K562 (cell line): ENCODE data around the gene NME4. TPM values are rescaled to one million over a fixed set of nuclear protein-coding genes. Genes with fewer than 3 reads are reported as not detected.

Experiments
- ATAC-seq: fragments of 200-7000 bp; cut with Tn5 transposase; 3 replicates; pipeline ENCODE4 v1.9.1; 2020; ENCODE audit warnings: moderate library complexity
- BruUV-seq: library from RNA; stranded (reverse); fragments of 400-500 nt; replicated peaks from 2 replicates; lab custom pipeline; 2021; lab: Mats Ljungman, UMichigan
- CTCF ChIA-PET: fragments of 300-600 bp; formaldehyde crosslinking; extraction: SDS; loops from one replicate; lab custom pipeline; 2021; ENCODE audit warnings: low intra/inter-chr PET ratio; lab: Yijun Ruan, JAX
- POLR2A ChIA-PET: fragments of 300-600, 350-650 bp; sonication (Branson Sonifier 250); formaldehyde crosslinking; extraction: SDS; loops from one replicate; lab custom pipeline; 2021; ENCODE audit warnings: antibody characterized with exemption, inconsistent platforms; lab: Yijun Ruan, JAX
- DNase-seq, 4 experiments: peaks; one replicate each; pipeline versions ENCODE4 v3.0.0 to v3.0.0-alpha.2; 2011 to 2018; ENCODE audit warnings: low spot score in 3 of 4, mixed read lengths in 3 of 4; ENCODE audit errors: extremely low read depth in 1 of 4
- FAIRE-seq: peaks from 2 replicates; lab custom pipeline; 2011; peaks lifted over from hg19 to GRCh38; lab: Jason Lieb, UNC
- H2AFZ ChIP-seq: 2 replicates; pipeline ENCODE4 v1.6.0; 2011; ENCODE audit warnings: low read depth, low read length, control low read depth, inconsistent platforms
- H3K27ac ChIP-seq: fragments of 200-600 bp; 3 replicates; pipeline ENCODE4 v1.8.0; 2011; ENCODE audit warnings: low read depth, mild to moderate bottlenecking, control low read depth, inconsistent platforms, low read length, moderate library complexity, mixed read lengths; ENCODE audit errors: extremely low read depth
- H3K27me3 ChIP-seq, 2 experiments: fragments of 300-600 bp in 1 of 2; 2 replicates in 1 of 2; 3 replicates in 1 of 2; pipeline versions ENCODE4 v1.6.0 to v1.8.0; 2011; ENCODE audit warnings: inconsistent platforms in 2 of 2, low read length in 2 of 2, mild to moderate bottlenecking in 1 of 2, mixed read lengths in 1 of 2, moderate library complexity in 1 of 2; ENCODE audit not compliant: control insufficient read depth in 2 of 2, insufficient read depth in 2 of 2
- H3K36me3 ChIP-seq: fragments of 300-600 bp; 3 replicates; pipeline ENCODE4 v1.8.0; 2011; ENCODE audit warnings: mild to moderate bottlenecking, low read length, inconsistent platforms; ENCODE audit not compliant: control insufficient read depth, insufficient read depth
- H3K4me1 ChIP-seq, 2 experiments: fragments of 200-600 bp in 1 of 2; replicated peaks in 1 of 2; 2 replicates in 1 of 2; 3 replicates in 1 of 2; pipeline versions ENCODE4 v1.5.1 to v1.8.0; 2011; ENCODE audit warnings: inconsistent platforms in 2 of 2, low read length in 2 of 2, mild to moderate bottlenecking in 1 of 2, mixed read lengths in 1 of 2, moderate library complexity in 1 of 2; ENCODE audit not compliant: control insufficient read depth in 2 of 2, insufficient read depth in 2 of 2
- H3K4me2 ChIP-seq: 2 replicates; pipeline ENCODE4 v1.6.1; 2011; ENCODE audit warnings: low read length, control low read depth, inconsistent platforms, mixed read lengths; ENCODE audit not compliant: insufficient read depth
- H3K4me3 ChIP-seq: fragments of 200-600 bp; sonication (generic), shearing (Covaris generic); 2 replicates; pipeline ENCODE4 v1.5.1; 2016; ENCODE audit warnings: control low read depth, inconsistent platforms
- H3K79me2 ChIP-seq: fragments of 200-600 bp; 3 replicates; pipeline ENCODE4 v1.8.0; 2011; ENCODE audit warnings: low read length, inconsistent platforms; ENCODE audit not compliant: control insufficient read depth, insufficient read depth
- H3K9ac ChIP-seq, 2 experiments: 2 replicates each; pipeline versions ENCODE4 v1.6.0 to v1.6.1; 2011; ENCODE audit warnings: low read depth in 2 of 2, low read length in 2 of 2, control low read depth in 1 of 2, inconsistent platforms in 1 of 2, mild to moderate bottlenecking in 1 of 2, mixed read lengths in 1 of 2; ENCODE audit not compliant: insufficient read depth in 1 of 2
- H3K9me1 ChIP-seq: one replicate; pipeline ENCODE4 v1.6.0; 2011; ENCODE audit warnings: inconsistent platforms, mild to moderate bottlenecking, low read length, moderate library complexity; ENCODE audit not compliant: control insufficient read depth, insufficient read depth
- H3K9me3 ChIP-seq: replicated peaks from 2 replicates; pipeline ENCODE4 v1.5.1; 2011; ENCODE audit warnings: low read depth, low read length, inconsistent platforms; ENCODE audit not compliant: control insufficient read depth, insufficient read depth
- H4K20me1 ChIP-seq: replicated peaks from 2 replicates; pipeline ENCODE4 v1.6.1; 2011; ENCODE audit warnings: low read length, inconsistent platforms, mixed read lengths; ENCODE audit not compliant: control insufficient read depth, insufficient read depth
- ARHGAP35 ChIP-seq: fragments of 450-650 bp; IDR thresholded peaks from 2 replicates; pipeline ENCODE4 v1.6.1; 2018; ENCODE audit not compliant: partially characterized antibody
- ARNT ChIP-seq, 2 experiments: fragments of 450-650 bp; IDR thresholded peaks; 2 replicates each; pipeline ENCODE4 v1.6.1; 2016; ENCODE audit warnings: mild to moderate bottlenecking in 1 of 2
- ETS2 ChIP-seq: IDR thresholded peaks from 2 replicates; pipeline ENCODE4 v1.6.1; 2016; ENCODE audit warnings: borderline replicate concordance, missing genetic modification characterization, mild to moderate bottlenecking, moderate library complexity, missing compliant biosample characterization; ENCODE audit not compliant: poor library complexity, severe bottlenecking
- HDAC1 ChIP-seq, 2 experiments: fragments of 450-650 bp; IDR thresholded peaks; 2 replicates each; pipeline ENCODE4 v1.6.1; 2016 to 2017; ENCODE audit warnings: inconsistent platforms in 1 of 2, mild to moderate bottlenecking in 1 of 2, moderate library complexity in 1 of 2
- HMG20B ChIP-seq: fragments of 250-450 bp; sonication (Bioruptor Pico); IDR thresholded peaks from 2 replicates; pipeline ENCODE4 v1.5.0; 2021; ENCODE audit warnings: mild to moderate bottlenecking
- HMGN3 ChIP-seq: IDR thresholded peaks from 2 replicates; pipeline ENCODE4 v1.6.1; 2011; ENCODE audit warnings: borderline replicate concordance, low read depth, mild to moderate bottlenecking, mixed read lengths, low read length; ENCODE audit not compliant: insufficient read length; ENCODE audit errors: extremely low read depth
- ILF3 ChIP-seq: fragments of 450-650 bp; IDR thresholded peaks from 2 replicates; pipeline ENCODE4 v1.6.1; 2018; ENCODE audit warnings: antibody characterized with exemption, mild to moderate bottlenecking, moderate library complexity, borderline replicate concordance
- KHSRP ChIP-seq: fragments of 450-650 bp; IDR thresholded peaks from 2 replicates; pipeline ENCODE4 v1.6.1; 2017
- MYNN ChIP-seq, 2 experiments: sonication (generic); formaldehyde crosslinking in 1 of 2; IDR thresholded peaks; 2 replicates each; pipeline versions ENCODE4 v1.5.0 to v1.6.1; 2016 to 2020; ENCODE audit warnings: antibody characterized with exemption in 1 of 2, missing genetic modification reagents in 1 of 2
- NR4A1 ChIP-seq, 2 experiments: fragments of 250-450 bp in 1 of 2; fragments of 450-650 bp in 1 of 2; sonication (Bioruptor Pico) in 1 of 2; IDR thresholded peaks; 2 replicates each; pipeline versions ENCODE4 v1.4.0 to v1.6.1; 2016 to 2020; ENCODE audit warnings: mild to moderate bottlenecking in 2 of 2, missing compliant biosample characterization in 1 of 2, missing genetic modification characterization in 1 of 2, moderate library complexity in 1 of 2
- POLR2A ChIP-seq: fragments of 450-650 bp; conservative IDR thresholded peaks from 2 replicates; pipeline ENCODE4 v1.6.1; 2016
- POLR2H ChIP-seq: IDR thresholded peaks from 2 replicates; pipeline ENCODE4 v1.6.1; 2016; ENCODE audit warnings: missing genetic modification characterization, low read depth, mild to moderate bottlenecking, control low read depth, missing compliant biosample characterization, moderate library complexity
- RBFOX2 ChIP-seq: fragments of 200-400 bp; formaldehyde crosslinking; IDR thresholded peaks from 2 replicates; pipeline ENCODE4 v1.6.1; 2017; ENCODE audit warnings: low read depth, mild to moderate bottlenecking, low read length, moderate library complexity
- SAFB2 ChIP-seq: fragments of 200-400 bp; formaldehyde crosslinking; IDR thresholded peaks from 2 replicates; pipeline ENCODE4 v1.6.1; 2018; ENCODE audit warnings: borderline replicate concordance, low read length, low read depth, moderate library complexity; ENCODE audit not compliant: severe bottlenecking
- SMC3 ChIP-seq: conservative IDR thresholded peaks from 2 replicates; pipeline ENCODE4 v1.6.1; 2011; ENCODE audit warnings: low read depth, low read length, improper control_type of control experiment; ENCODE audit not compliant: insufficient read depth
- ZBTB1 ChIP-seq: sonication (generic); formaldehyde crosslinking; IDR thresholded peaks from 2 replicates; pipeline ENCODE4 v1.8.1; 2023; ENCODE audit warnings: missing genetic modification reagents, low read depth, mild to moderate bottlenecking, borderline replicate concordance
- ZFPM2 ChIP-seq: fragments of 250-450 bp; sonication (Bioruptor Pico); IDR thresholded peaks from 2 replicates; pipeline ENCODE4 v1.5.1; 2022; ENCODE audit warnings: mild to moderate bottlenecking
- ZNF830 ChIP-seq: fragments of 250-450 bp; sonication (Bioruptor Pico); IDR thresholded peaks from 2 replicates; pipeline ENCODE4 v1.5.0; 2021; ENCODE audit warnings: mild to moderate bottlenecking
- WGBS: fragments of 100-300 bp; shearing (Covaris generic); methylation state at CpG from one replicate; pipeline ENCODE4 v1.1.6; 2016; ENCODE audit warnings: low coverage, mixed read lengths; ENCODE audit not compliant: insufficient coverage; ENCODE audit errors: missing lambda C conversion rate; 5-methylcytosine and 5-hydroxymethylcytosine counted together
- in situ Hi-C: fragments of 300-500 bp; cut with MboI; formaldehyde crosslinking; loops from 4 replicates; pipeline ENCODE4 v1.15.0; 2018; ENCODE audit warnings: inconsistent platforms, mixed read lengths
- intact Hi-C: fragments of 100-400 bp; cut with micrococcal nuclease; formaldehyde crosslinking; loops from 2 replicates; pipeline ENCODE4 v1.14.2; 2022
- polyA plus RNA-seq, 8 experiments: library from polyadenylated mRNA; depleted of rRNA in 4 of 8; stranded (reverse) in 5 of 8; unstranded in 3 of 8; fragments of >200 nt; fragmentation: Nextera tagmentation in 2 of 8; fragmentation: Illumina TruSeq in 1 of 8; extraction: Ambion mirVana in 2 of 8; extraction: Trizol in 1 of 8; gene quantifications; 2 replicates each; pipeline versions ENCODE4 v1.2.1 to v1.2.3, GENCODE V29; 2011 to 2014; ENCODE audit warnings: inconsistent platforms in 1 of 8, missing spikeins in 1 of 8
- total RNA-seq, 7 experiments: library from RNA; depleted of rRNA in 6 of 7; stranded (reverse); fragments of >200 nt in 6 of 7; fragmentation: Illumina TruSeq in 2 of 7; extraction: Trizol in 2 of 7; gene quantifications; 2 replicates each; pipeline versions ENCODE4 v1.2.1 to v1.2.3, GENCODE V29; 2011 to 2021; ENCODE audit warnings: low replicate concordance in 1 of 7
- TF ChIP-seq, protein P1 (sequence below): sonication (generic); formaldehyde crosslinking; IDR thresholded peaks from 2 replicates; pipeline ENCODE4 v1.9.0; 2022; ENCODE audit warnings: mild to moderate bottlenecking, missing genetic modification reagents
- TF ChIP-seq, protein P2 (sequence below): IDR thresholded peaks from 3 replicates; pipeline ENCODE4 v1.6.1; 2011; ENCODE audit warnings: borderline replicate concordance, mild to moderate bottlenecking; ENCODE audit not compliant: insufficient read length, insufficient read depth
- TF ChIP-seq, protein P3 (sequence below): fragments of 250-450 bp; sonication (Bioruptor Pico); IDR thresholded peaks from 2 replicates; pipeline ENCODE4 v1.5.0; 2021

The NME4 gene
- total and polyA plus RNA-seq, 9 of the 15 experiments (the other 6 are each of a cell fraction or from before 2014, with no cell fraction given) = 15.4 to 264 (median 139) TPM

DNA sequence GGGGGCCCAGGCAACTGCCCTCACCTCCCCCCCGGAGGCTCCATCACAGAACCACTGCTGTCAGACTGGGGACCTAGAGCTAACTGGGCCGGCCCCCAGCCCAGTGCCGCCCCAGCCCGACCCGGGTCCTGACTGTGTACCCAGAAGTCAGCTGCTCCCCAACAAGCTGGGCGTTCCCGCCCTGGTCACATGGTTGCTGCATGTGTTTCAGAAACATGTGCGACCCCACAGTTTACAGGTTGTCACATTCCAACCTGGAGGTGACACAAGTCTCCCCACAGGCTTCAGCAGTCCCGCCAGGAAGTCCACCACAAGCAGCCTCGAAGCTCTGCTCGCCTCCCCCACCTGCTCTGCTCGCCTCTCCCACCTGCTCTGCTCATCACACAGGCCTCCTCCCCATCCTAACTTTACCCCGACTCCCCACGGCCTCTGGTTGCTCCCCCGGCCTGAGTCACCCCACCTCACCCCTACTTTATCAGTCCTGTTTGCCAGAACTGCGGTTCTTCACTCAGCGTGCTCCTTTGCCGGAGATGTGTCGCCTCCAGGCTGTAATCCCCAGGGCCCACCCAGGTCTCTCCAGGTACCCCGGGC is 27.6 kb upstream of the NME4 start:
- Histone ChIP-seq H3K79me2 (peaks cover 13% of the 10 kb centered on the region), H3K9me1 (peaks cover 8% of the 10 kb centered on the region), H3K9ac (peak overlapping the region; percentile 70 to 98), H3K27ac (peak overlapping the region; percentile 70), H4K20me1 (no peaks in the 10 kb centered on the region), H2AFZ (no peak overlapping the region), H3K36me3 (peaks cover 71% of the 10 kb centered on the region; the same call in 2 of the 3 replicates), H3K4me2 (peak overlapping the region; percentile 91), H3K4me1 (peaks cover 13 to 75% of the 10 kb centered on the region in 2 experiments), H3K4me3 (peak overlapping the region; percentile 61), H3K27me3 (no peaks in the 10 kb centered on the region), H3K9me3 (no peaks in the 10 kb centered on the region)
- peak; percentile 40 for FAIRE-seq
- peak; percentile 9 for ATAC-seq
- DNase-seq = peak in 3 of 4 experiments; percentile 55 to 69 (median 62)
- WGBS = 34% methylated on average over 18 of the region's 20 CpGs
- no TSS peak for BruUV-seq
- CTCF ChIA-PET = no interaction called here
- POLR2A ChIA-PET = interaction anchor here (0.6 to 2.5 kb wide), 4 partner anchors 10 to 346 kb away, joined by 3 to 8 read pairs (median 4); partner anchors contain the start of genes METRN and PGAP6
- intact Hi-C loops (no loop called here), in situ Hi-C loops (no loop called here)
- no peak for TF ChIP-seq ZNF830 (CRISPR knock-in tag)
- TF ChIP-seq, protein P1, sequence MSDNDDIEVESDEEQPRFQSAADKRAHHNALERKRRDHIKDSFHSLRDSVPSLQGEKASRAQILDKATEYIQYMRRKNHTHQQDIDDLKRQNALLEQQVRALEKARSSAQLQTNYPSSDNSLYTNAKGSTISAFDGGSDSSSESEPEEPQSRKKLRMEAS = peak; percentile 78
- no peak for TF ChIP-seq NR4A1 (CRISPR knock-in tag; IDR thresholded peaks at IDR 0.05)
- no peak for TF ChIP-seq NR4A1 (tag; IDR thresholded peaks at IDR 0.05)
- TF ChIP-seq RBFOX2 = peak; percentile 30; the same call in 1 of the 2 replicates
- no peak for TF ChIP-seq POLR2H
- TF ChIP-seq MYNN (IDR thresholded peaks at IDR 0.05) = no peak
- no peak for TF ChIP-seq MYNN (CRISPR knock-in tag; IDR thresholded peaks at IDR 0.05)
- no peak for TF ChIP-seq HDAC1 (IDR thresholded peaks at IDR 0.05)
- TF ChIP-seq SMC3 = 0 out of 2 replicates have a peak, but pooled peaks have one; percentile 3
- TF ChIP-seq, protein P2, sequence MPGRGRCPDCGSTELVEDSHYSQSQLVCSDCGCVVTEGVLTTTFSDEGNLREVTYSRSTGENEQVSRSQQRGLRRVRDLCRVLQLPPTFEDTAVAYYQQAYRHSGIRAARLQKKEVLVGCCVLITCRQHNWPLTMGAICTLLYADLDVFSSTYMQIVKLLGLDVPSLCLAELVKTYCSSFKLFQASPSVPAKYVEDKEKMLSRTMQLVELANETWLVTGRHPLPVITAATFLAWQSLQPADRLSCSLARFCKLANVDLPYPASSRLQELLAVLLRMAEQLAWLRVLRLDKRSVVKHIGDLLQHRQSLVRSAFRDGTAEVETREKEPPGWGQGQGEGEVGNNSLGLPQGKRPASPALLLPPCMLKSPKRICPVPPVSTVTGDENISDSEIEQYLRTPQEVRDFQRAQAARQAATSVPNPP = no peak
- 0 out of 2 replicates have a peak, but pooled peaks have one; percentile 34 for TF ChIP-seq POLR2A
- TF ChIP-seq, protein P3, sequence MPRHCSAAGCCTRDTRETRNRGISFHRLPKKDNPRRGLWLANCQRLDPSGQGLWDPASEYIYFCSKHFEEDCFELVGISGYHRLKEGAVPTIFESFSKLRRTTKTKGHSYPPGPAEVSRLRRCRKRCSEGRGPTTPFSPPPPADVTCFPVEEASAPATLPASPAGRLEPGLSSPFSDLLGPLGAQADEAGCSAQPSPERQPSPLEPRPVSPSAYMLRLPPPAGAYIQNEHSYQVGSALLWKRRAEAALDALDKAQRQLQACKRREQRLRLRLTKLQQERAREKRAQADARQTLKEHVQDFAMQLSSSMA (CRISPR knock-in tag) = no peak
- TF ChIP-seq KHSRP = no peak
- TF ChIP-seq ZFPM2 (CRISPR knock-in tag) = no peak
- no peak for TF ChIP-seq ARHGAP35
- no peak for TF ChIP-seq ARNT (IDR thresholded peaks at IDR 0.05)
- no peak for TF ChIP-seq HMG20B (CRISPR knock-in tag)
- 0 out of 2 replicates have a peak, but pooled peaks have one; percentile 16 for TF ChIP-seq ZBTB1 (CRISPR knock-in tag)
- TF ChIP-seq SAFB2 = no peak
- TF ChIP-seq ILF3 = no peak
- peak; percentile 11 for TF ChIP-seq HMGN3
- TF ChIP-seq ETS2 (tag) = no peak
